Pancreas (tissue), 10 donors: Measurements from ENCODE around the gene PSRC1. TPM values are rescaled to one million over a fixed set of nuclear protein-coding genes. Genes with fewer than 3 reads are reported as not detected.
A peak's percentile ranks its signal among the peaks of the same experiment; 100 is the strongest.

Experiments
- ATAC-seq, 4 donors: fragments of 200-7000 bp; cut with Tn5 transposase; one replicate each; pipeline versions ENCODE4 v1.8.0 to v1.9.1; 2020; ENCODE audit warnings: mild to moderate bottlenecking in 4 of 4, moderate library complexity in 4 of 4
- DNase-seq, 6 donors: peaks; one replicate each; pipeline ENCODE4 v3.0.0-alpha.2; 2020
- FAIRE-seq: peaks from 2 replicates; lab custom pipeline; 2012; peaks lifted over from hg19 to GRCh38; lab: Jason Lieb, UNC
- H3K27ac ChIP-seq, 4 donors: fragments of 200-600 bp; sonication (generic); 1 replicate in 3 of 4; 2 replicates in 1 of 4; pipeline versions ENCODE4 v1.5.0 to v1.8.0; 2020
- H3K27me3 ChIP-seq, 4 donors: fragments of 200-600 bp; one replicate each; pipeline ENCODE4 v1.8.0; 2021
- H3K36me3 ChIP-seq, 3 donors: fragments of 200-600 bp; sonication (generic) in 1 of 3; one replicate each; pipeline versions ENCODE4 v1.5.0 to v1.8.0; 2020 to 2021
- H3K4me1 ChIP-seq, 3 donors: fragments of 200-600 bp; one replicate each; pipeline ENCODE4 v1.8.0; 2021
- H3K4me3 ChIP-seq, 4 donors: fragments of 200-600 bp; sonication (generic) in 2 of 4; one replicate each; pipeline versions ENCODE4 v1.5.0 to v1.8.0; 2020 to 2021
- H3K9me3 ChIP-seq, 4 donors: fragments of 200-600 bp; one replicate each; pipeline ENCODE4 v1.8.0; 2021
- whole genome bisulfite sequencing, 2 donors: extraction: QIAGEN DNeasy Blood & Tissue Kit; methylation state at CpG; one replicate each; pipeline ENCODE4 v1.1.7; 2013; 5-methylcytosine and 5-hydroxymethylcytosine counted together
- intact Hi-C, 3 donors: fragments of 100-400 bp; cut with DNase I; formaldehyde crosslinking; loops; one replicate each; pipeline versions ENCODE4 v1.11.1 to v1.14.2; 2022
- polyA plus RNA-seq, 2 donors: library from polyadenylated mRNA; stranded (reverse); fragments of 200-250 nt; gene quantifications; one replicate each; pipeline ENCODE4 v1.2.3, GENCODE V29; 2013
- total RNA-seq, 6 donors: library from RNA; stranded (reverse); fragmentation: NEBNext Ultra II Directional in 4 of 6; extraction: Animal tissue kit (Norgen Biotek cat#: 25700) in 4 of 6; gene quantifications; one replicate each; pipeline versions ENCODE4 v1.2.1 to v1.2.4, GENCODE V29; 2021 to 2023
- TF ChIP-seq, protein P1 (sequence below), 4 donors: fragments of 200-600 bp; sonication (generic) in 3 of 4; IDR thresholded peaks; one replicate each; pipeline versions ENCODE4 v1.5.0 to v1.8.0; 2021; ENCODE audit warnings: antibody characterized with exemption in 4 of 4
- donor health status: healthy with polysubstance abuse.
- donor health status: DM: no; HTN: no; CAD: no; lungs with moderate emphysema.
- donor health status: DM: no; HTN: no; CAD: no.
- donor health status: control.
- donor health status: control.
- donor health status: Bipolar disorder and iron deficiency.
- donor health status: DM: yes; HTN: yes; CAD: no.
- donor health status: DM: no; HTN: no; CAD: no.
- donor health status: DM: no; HTN: no; CAD: no.
- donor health status: DM: yes; HTN: yes; CAD: no.

Gene PSRC1
- total and polyA plus RNA-seq, 8 donors = 0.08 to 5.4 (median 0.91) TPM

DNA sequence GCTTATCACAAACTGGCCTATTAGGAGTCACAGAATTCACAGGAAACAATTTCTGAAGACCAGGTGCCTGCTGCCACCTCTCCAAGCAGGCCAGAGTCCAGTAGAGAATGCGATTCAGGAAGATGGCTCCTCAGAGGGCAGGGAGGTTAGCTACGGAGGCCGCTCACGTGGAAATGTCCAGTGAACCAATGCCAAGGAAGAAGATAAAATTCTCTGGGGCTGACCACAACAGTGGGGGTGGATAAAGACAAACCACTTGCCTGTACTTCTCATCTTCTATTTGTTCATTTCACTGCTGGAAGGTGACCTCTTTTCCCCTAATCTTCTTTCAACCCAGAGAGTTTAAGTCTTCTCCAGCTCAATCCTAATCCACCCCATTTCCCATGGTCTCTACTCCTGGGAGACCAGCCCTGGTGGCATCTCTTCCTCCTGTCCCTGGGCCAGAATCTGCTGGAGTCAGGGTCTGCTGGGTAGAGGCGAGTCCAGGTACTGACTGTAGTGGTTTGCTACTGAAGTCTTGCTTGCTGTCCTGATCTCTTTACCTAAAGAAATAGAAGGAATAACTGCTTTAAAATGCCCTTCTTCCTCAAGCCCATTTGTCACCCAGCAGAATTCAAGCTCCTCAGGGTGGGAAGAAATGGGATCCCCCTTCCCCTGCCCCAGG, 3.2 kb downstream of the PSRC1 start:
- Histone ChIP-seq H3K4me1 (peaks cover 0 to 11% (median 4%) of the 10 kb centered on the region in 3 donors), H3K27ac (no peak overlapping the region), H3K36me3 (no peaks in the 10 kb centered on the region), H3K27me3 (no peaks in the 10 kb centered on the region), H3K4me3 (no peak overlapping the region), H3K9me3 (no peaks in the 10 kb centered on the region)
- no peak for ATAC-seq
- intact Hi-C loops = loop anchor here in 1 of 3 donors (10.0 kb wide), 2 partner anchors 115 to 245 kb away; partner anchors contain the start of gene SORT1
- TF ChIP-seq, protein P1, sequence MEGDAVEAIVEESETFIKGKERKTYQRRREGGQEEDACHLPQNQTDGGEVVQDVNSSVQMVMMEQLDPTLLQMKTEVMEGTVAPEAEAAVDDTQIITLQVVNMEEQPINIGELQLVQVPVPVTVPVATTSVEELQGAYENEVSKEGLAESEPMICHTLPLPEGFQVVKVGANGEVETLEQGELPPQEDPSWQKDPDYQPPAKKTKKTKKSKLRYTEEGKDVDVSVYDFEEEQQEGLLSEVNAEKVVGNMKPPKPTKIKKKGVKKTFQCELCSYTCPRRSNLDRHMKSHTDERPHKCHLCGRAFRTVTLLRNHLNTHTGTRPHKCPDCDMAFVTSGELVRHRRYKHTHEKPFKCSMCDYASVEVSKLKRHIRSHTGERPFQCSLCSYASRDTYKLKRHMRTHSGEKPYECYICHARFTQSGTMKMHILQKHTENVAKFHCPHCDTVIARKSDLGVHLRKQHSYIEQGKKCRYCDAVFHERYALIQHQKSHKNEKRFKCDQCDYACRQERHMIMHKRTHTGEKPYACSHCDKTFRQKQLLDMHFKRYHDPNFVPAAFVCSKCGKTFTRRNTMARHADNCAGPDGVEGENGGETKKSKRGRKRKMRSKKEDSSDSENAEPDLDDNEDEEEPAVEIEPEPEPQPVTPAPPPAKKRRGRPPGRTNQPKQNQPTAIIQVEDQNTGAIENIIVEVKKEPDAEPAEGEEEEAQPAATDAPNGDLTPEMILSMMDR (IDR thresholded peaks at IDR 0.05) = no peak
- no peak for FAIRE-seq
- 88 to 91% methylated on average over 5 of the region's 5 CpGs for WGBS, 2 donors
- DNase-seq = no peak

DNA sequence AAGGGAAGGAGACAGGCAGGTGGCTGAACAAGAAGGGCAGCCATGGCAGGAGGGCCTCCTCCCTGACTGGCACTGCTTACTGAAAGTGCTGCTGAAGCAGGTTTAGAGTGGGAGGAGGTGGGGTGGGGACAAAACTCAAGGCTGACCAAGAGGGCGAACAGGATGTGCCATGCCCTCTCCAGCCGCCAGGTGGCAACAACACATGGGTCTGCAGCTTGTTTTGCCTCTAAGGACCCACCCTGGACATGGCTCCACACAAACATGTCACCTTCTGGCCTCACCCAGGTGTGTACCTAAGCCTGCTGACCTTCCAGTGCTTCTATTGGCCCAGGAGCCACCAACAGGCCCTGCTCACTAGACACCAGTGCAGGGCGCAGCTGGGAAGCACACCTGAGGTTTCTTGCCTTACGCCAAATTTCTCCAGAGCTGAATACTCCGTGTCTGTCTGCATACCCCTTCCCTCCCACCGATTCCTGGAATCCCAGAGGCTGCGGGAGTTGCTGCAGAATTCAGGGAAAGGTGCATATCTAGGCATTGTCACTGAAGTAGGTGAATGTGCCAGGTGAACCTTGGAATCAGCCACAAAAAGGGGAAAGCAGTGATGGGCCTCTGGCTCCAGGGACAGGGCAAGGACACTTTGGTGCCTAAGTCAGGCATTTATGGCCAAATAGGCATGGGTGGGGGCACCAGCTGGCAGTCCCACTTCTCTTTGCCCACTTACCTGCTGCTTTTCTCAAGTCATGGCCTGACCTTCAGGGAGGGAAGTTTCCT, 5.3 kb downstream of the PSRC1 start:
- peak; percentile 85 to 88 (median 87) for ATAC-seq
- 49% methylated on average over 7 of the region's 7 CpGs for WGBS, 2 donors

DNA sequence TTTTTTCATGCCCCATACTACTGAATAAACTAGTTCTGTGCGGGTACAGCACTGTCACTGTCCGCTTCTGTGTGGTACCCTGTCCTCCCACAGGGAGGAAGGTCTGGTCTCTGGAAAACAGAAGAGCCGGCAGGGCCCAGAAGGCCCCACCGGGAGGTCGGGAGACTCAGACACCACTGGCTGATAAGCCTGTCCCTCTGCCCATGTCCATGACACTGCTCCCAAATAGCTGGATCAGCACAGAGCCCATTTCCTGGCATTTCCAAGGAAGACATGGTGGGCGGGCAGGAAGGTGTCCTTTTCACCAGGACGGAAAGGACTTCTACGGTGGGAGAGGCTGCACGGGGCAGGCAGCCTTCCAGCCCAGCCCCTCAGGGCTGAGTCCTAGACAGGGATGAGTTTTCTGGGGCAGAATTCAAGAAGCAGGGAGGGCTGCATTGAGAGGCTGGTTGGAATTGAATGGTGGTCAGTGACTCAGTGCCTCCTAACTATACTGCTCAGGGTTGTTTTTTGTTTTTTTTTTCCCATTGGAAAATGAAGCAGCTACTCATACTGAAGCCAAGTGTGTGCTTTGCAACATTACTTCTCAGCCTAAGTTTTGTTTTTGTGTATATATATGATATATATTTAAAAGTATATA, 7.1 kb downstream of the PSRC1 start:
- Histone ChIP-seq H3K27ac (peak overlapping the region in 1 of 4 donors; percentile 83), H3K36me3 (no peaks in the 10 kb centered on the region), H3K9me3 (no peaks in the 10 kb centered on the region), H3K27me3 (no peaks in the 10 kb centered on the region), H3K4me3 (no peak overlapping the region), H3K4me1 (peaks cover 0 to 9% (median 6%) of the 10 kb centered on the region in 3 donors)
- no peak for FAIRE-seq
- ATAC-seq = no peak
- DNase-seq = no peak
- intact Hi-C loops = loop anchor here in 1 of 3 donors (10.0 kb wide), 2 partner anchors 119 to 249 kb away; partner anchors contain the start of gene SORT1
- 62 to 72% methylated on average over 9 of the region's 9 CpGs for WGBS, 2 donors
- TF ChIP-seq, protein P1 (IDR thresholded peaks at IDR 0.05) = no peak

More for the DNA sequence above, 5.3 kb downstream of the PSRC1 start:
- H3K27me3 ChIP-seq = no peaks in the 10 kb centered on the region
- TF ChIP-seq, protein P1 (IDR thresholded peaks at IDR 0.05) = peak; percentile 71 to 87 (median 77)
- intact Hi-C loops = loop anchor here in 1 of 3 donors (10.0 kb wide), 2 partner anchors 117 to 247 kb away; partner anchors contain the start of gene SORT1
- H3K27ac ChIP-seq = peak overlapping the region in 1 of 4 donors; percentile 54
- H3K4me3 ChIP-seq = no peak overlapping the region
- no peak for FAIRE-seq
- H3K4me1 ChIP-seq = peaks cover 0 to 9% (median 6%) of the 10 kb centered on the region in 3 donors
- DNase-seq = peak; percentile 79 to 91 (median 87)
- H3K9me3 ChIP-seq = no peaks in the 10 kb centered on the region
- H3K36me3 ChIP-seq = no peaks in the 10 kb centered on the region

DNA sequence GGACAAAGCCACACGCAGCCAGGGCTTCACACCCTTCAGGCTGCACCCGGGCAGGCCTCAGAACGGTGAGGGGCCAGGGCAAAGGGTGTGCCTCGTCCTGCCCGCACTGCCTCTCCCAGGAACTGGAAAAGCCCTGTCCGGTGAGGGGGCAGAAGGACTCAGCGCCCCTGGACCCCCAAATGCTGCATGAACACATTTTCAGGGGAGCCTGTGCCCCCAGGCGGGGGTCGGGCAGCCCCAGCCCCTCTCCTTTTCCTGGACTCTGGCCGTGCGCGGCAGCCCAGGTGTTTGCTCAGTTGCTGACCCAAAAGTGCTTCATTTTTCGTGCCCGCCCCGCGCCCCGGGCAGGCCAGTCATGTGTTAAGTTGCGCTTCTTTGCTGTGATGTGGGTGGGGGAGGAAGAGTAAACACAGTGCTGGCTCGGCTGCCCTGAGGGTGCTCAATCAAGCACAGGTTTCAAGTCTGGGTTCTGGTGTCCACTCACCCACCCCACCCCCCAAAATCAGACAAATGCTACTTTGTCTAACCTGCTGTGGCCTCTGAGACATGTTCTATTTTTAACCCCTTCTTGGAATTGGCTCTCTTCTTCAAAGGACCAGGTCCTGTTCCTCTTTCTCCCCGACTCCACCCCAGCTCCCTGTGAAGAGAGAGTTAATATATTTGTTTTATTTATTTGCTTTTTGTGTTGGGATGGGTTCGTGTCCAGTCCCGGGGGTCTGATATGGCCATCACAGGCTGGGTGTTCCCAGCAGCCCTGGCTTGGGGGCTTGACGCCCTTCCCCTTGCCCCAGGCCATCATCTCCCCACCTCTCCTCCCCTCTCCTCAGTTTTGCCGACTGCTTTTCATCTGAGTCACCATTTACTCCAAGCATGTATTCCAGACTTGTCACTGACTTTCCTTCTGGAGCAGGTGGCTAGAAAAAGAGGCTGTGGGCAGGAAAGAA, 8.1 kb downstream of the PSRC1 start:
- no peak overlapping the region for H3K4me3 ChIP-seq
- ATAC-seq (peak in 3 of 4 donors; percentile 68 to 86 (median 85)), DNase-seq (peak in 4 of 6 donors; percentile 28 to 83 (median 78)), FAIRE-seq (no peak)
- H3K9me3 ChIP-seq = no peaks in the 10 kb centered on the region
- H3K36me3 ChIP-seq = no peaks in the 10 kb centered on the region
- TF ChIP-seq, protein P1 (IDR thresholded peaks at IDR 0.05) = no peak
- H3K27me3 ChIP-seq = no peaks in the 10 kb centered on the region
- intact Hi-C loops = loop anchor here in 2 of 3 donors (5.0 to 10.0 kb wide), 3 partner anchors 120 to 250 kb away; partner anchors contain the start of gene SORT1 (in 1 of the 2)
- H3K4me1 ChIP-seq = peaks cover 0 to 9% (median 6%) of the 10 kb centered on the region in 3 donors
- peak overlapping the region in 2 of 4 donors; percentile 71 to 83 for H3K27ac ChIP-seq
- WGBS, 2 donors = 13 to 32% methylated on average over 24 of the region's 24 CpGs
